Activated T-cell treated with anti-CD3 and anti-CD28 coated beads for 24 hours (primary cell): ENCODE data around the gene SOX12.

Source experiments
- DNase-seq: peaks from one replicate; pipeline ENCODE4 v3.0.0-alpha.2; 2020; ENCODE audit warnings: low read depth

SOX12 gene

GRCh38 chr20:301886-302848, 23.2 kb upstream of the SOX12 start:
- no peak for DNase-seq

DNA sequence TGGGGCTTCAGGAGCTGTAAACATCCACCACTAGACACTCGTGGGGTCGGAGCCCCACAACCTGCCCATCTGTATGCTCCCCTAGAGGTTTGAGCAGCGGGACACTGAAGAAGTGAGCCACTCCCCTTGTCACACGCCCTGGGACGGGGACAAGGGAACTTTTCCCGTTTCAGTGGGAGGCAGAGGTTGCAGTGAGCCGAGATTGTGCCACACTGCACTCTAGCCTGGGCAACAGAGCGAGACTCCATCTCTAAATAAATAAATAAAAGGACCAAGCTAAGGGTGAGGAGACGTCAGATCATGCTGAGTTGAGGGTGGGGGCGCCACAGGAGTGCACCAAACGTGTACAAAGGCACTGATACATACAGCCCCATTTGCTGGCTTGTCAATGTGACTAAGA, 19.6 kb upstream of the SOX12 start:
- DNase-seq: no peak

DNA sequence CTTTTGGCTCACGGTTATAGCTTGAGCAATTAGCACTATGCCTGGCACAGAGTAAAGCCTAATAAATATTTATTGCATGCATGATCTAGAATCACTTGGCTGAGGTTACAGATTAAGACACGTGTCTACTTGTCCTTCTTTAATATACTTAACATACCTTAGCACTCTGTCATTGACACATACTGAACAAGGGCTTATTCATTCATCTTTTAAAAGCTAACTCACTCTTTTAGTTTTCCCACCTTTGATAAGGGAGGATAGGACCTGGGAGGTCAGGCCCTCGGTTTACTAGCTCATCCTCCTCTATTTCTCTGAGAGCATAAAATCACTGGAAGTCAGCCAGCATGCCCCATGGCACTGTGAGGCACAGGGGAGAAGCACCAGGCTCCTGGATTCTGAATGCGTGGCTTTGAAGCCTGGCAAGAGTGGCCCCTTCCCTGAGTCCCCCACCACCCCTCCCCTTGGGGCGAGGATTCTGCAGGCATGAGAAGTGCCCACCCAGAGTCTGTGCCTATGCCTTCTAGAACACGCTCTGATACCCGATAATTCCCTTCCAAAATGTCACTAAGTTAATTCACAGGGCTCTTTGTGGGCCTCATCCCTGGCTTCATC, 16.8 kb upstream of the SOX12 start:
- no peak for DNase-seq

DNA sequence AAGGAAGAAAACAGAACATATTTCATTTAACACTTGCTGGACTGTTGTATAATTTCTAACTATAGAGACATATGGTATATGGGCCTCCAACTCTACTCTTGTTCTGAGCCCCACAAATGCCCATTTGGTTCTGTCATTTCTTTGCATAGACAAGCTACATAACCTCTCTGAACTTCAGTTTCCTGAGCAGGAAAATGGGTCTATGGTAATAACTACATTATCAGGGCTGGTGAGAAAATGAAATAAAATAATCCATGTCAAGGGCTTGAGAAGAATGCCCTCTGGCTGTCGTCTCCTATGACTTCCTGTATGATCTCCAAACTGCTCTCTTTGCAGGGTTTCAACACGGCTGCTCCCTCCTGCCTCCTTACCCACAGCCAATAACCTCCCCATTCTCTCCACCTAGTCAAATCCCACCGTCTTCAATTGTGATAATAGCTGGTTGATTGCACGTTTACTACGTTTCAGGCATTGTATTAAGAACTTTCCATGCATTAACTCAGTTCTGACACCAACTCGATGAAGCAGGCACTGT, 16.0 kb upstream of the SOX12 start:
- no peak for DNase-seq

- DNase-seq: peak; percentile 76
These were observed 15.3 kb upstream of the SOX12 start for GRCh38 chr20:309841-310644.

DNA sequence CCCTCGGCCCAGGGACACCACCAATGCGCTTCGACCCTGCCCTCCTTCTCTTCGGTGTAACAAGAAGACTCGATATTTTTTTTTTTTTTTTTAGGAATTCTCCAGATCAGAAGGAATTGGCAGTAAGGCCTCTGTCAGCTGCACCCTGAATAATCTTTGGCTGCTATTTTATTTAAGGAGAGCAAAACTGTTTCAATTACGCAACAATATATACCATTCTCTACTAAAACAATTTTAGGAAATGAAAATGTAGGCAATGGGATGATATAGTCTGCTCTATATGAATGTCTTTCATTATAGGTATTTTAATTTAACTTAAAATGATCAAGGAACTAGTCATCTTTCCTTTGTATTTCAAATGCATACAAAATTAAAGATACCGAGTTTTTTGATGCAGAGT, 14.7 kb upstream of the SOX12 start:
- DNase-seq: no peak

DNA sequence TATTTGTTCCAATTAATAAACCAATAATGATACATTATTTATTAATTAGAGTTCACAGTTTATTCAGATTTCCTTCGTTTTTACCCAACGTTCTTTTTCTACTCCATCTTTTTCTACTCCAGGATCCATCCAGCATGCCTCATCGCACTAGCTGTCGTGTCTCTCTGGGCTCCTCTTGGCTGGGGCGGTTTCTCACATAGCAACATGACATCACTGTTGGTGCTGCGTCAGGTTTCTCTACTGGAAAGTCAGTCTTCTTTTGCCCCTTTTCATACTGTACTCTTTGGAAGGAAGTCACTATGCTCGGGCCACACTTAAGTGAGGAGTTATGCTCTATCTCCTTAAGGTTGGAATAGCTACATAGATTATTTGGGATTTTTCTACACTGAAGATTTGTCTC, 13.7 kb upstream of the SOX12 start:
- DNase-seq: no peak

GRCh38 chr20:312067-312466, 13.3 kb upstream of the SOX12 start:
- DNase-seq: no peak

- no peak for DNase-seq
These were observed 12.5 kb upstream of the SOX12 start for GRCh38 chr20:312866-313265.

DNA sequence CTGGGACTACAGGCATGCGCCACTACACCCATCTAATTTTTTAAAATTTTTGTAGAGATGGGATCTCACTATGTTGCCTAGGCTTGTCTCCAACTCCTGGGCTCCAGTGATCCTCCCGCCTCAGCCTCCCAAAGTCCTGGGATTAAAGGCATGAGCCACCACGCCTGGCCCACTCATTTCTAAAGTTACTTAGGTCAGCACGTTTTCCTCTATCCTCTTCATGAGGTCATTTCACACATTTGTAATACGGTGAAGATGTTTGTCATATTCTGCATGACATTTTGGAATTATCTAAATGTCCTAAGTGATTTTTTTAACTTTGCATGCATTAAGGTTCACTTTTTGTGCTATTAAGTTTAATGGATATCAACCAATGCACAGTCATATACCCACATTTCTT, 11.9 kb upstream of the SOX12 start:
- DNase-seq: no peak

GRCh38 chr20:313948-314347, 11.4 kb upstream of the SOX12 start:
- DNase-seq: no peak

DNA sequence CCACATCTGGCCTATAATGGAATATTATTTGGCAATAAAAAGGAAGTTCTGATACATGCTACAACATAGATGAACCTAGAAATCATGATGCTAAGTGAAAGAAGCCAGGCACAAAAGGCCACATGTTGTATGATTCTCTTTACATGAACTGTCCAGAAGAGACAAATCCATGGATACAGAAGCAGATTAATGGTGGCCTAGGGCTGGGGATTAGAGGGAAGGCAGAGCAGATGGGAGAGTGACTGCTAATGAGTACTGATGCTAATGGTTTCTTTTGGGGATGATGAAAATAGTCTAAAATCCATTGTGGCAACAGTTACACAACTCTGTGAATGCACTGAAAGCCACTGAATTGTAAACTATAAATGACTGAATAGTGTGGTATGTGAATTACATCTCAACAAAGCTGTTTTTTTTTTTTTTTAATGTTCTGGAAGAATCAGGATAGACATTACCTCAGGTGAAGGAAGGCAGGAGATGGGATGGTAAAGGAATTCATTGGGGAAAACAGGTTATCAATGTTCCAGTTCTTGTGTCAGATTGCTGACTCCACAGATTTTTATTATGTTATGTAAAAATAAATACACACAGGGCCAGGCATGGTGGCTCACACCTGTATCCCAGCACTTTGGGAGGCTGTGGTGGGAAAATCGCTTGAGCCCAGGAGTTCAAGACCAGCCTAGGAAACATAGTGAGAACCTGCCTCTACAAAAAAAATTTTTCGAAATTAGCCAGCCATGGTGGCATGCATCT, 8.9 kb upstream of the SOX12 start:
- no peak for DNase-seq

GRCh38 chr20:324177-325044, 941 bp upstream of the SOX12 start:
- DNase-seq: peak; percentile 86

- no peak for DNase-seq
These were observed 715 bp downstream of the SOX12 start for GRCh38 chr20:325889-326644.

DNA sequence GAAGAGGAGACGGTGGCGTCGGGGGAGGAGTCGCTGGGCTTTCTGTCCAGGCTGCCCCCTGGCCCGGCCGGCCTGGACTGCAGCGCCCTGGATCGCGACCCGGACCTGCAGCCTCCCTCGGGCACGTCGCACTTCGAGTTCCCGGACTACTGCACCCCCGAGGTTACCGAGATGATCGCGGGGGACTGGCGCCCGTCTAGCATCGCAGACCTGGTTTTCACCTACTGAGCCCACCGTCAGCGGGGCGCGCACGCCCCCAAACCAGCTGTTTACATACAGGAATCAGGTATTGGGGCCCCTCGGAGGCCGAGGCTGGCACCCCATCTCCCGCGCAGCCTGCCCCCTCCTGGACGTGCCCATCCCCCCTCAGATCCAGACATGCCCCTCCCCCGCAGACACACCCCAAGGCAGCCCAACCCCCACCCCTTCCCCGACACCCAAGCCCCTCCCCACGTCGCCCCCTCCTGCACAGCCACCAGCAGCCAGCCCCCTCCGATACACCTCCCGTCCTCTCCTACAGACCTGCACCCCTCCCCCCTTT, 1.4 kb downstream of the SOX12 start:
- peak; percentile 52 for DNase-seq

GRCh38 chr20:327186-328026, 2.1 kb downstream of the SOX12 start:
- no peak for DNase-seq

GRCh38 chr20:328027-328974, 2.9 kb downstream of the SOX12 start:
- no peak for DNase-seq
